ENCODE measurements around the gene KCTD16.

GRCh38 chr5:144201588-144201987 is 30.9 kb downstream of the KCTD16 start:
- TF ChIP-seq EZH2 (IDR thresholded peaks at IDR 0.05; ENCODE audit: low read depth, unreplicated experiment) (no peak), REST (IDR thresholded peaks at IDR 0.05; ENCODE audit: unreplicated experiment) (no peak)
